ENCODE results near the gene MYO9B.
"Not testable (repeated sequence)": the region's sequence is repeated elsewhere in the genome, so short reads cannot be mapped to it uniquely, and the experiment has no call there.

The MYO9B gene

GRCh38 chr19:17104679-17105078 is 29.1 kb downstream of the MYO9B start:
- H3K27ac ChIP-seq = no peak overlapping the region
- TF ChIP-seq CTCF (conservative IDR thresholded peaks at IDR 0.05) = no peak

GRCh38 chr19:17105556-17105955 is 30.0 kb downstream of the MYO9B start:
- H3K27ac ChIP-seq = no peak overlapping the region
- TF ChIP-seq CTCF (conservative IDR thresholded peaks at IDR 0.05) = no peak

- not testable (repeated sequence) for H3K27ac ChIP-seq
Observed at GRCh38 chr19:17106964-17107363, 31.4 kb downstream of the MYO9B start.

- TF ChIP-seq CTCF (conservative IDR thresholded peaks at IDR 0.05) = no peak
- H3K27ac ChIP-seq = peak overlapping the region; percentile 73
Observed at GRCh38 chr19:17107546-17108452, 32.2 kb downstream of the MYO9B start.

GRCh38 chr19:17108453-17108784 is 32.8 kb downstream of the MYO9B start:
- no peak for TF ChIP-seq CTCF (conservative IDR thresholded peaks at IDR 0.05)
- peak overlapping the region; percentile 73 for H3K27ac ChIP-seq

- no peak for TF ChIP-seq CTCF (conservative IDR thresholded peaks at IDR 0.05)
- no peak overlapping the region for H3K27ac ChIP-seq
Observed at GRCh38 chr19:17109300-17109699, 33.7 kb downstream of the MYO9B start.

- no peak overlapping the region for H3K27ac ChIP-seq
- TF ChIP-seq CTCF (conservative IDR thresholded peaks at IDR 0.05) = no peak
Observed at GRCh38 chr19:17109962-17110598, 34.5 kb downstream of the MYO9B start.

GRCh38 chr19:17110599-17110966 is 35.0 kb downstream of the MYO9B start:
- TF ChIP-seq CTCF (conservative IDR thresholded peaks at IDR 0.05) = no peak
- no peak overlapping the region for H3K27ac ChIP-seq

Measured in VCaP (cell line).